Measurements from ENCODE around the gene LRRN1. TPM values are rescaled to one million over a fixed set of nuclear protein-coding genes. Genes with fewer than 3 reads are reported as not detected.

Gene LRRN1
- polyA plus RNA-seq, 1 donor from 2014 or later = 24.5 TPM

DNA sequence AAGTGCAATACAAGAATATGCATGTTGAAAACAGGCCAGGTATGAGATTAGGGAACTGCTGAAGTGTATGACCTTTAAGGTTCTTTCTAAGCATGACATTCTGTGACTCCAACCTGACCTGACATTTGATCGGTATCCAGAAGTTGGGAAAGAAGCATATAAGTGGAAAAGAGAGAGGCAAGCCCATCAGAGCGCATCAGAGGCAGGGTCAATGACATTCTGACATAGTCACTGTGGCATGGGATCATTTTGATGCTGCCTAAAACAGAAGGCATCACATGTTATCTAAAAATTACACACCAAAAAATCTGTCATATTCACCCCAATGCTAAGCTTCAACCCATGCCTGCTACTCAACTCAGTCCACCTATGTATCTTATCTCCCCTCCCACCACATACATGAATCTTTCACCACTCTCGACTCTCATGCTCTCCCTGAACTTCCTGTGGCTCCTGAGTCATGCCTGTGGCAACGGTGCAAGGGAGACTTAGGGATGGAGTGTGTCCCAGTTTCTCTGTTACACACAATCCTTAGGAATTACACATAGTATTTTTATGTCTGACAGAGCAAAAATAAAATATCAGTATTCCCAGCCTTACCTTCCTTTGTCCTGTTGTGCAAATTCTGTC, 20.5 kb upstream of the LRRN1 start:
- Histone ChIP-seq H2AFZ (ENCODE audit: low read depth, low read length) (no peak overlapping the region), H3K4me3 (ENCODE audit: low read length) (no peak overlapping the region), H3K27ac (ENCODE audit: low read length) (no peak overlapping the region), H3K9me2 (ENCODE audit: insufficient read depth, low read length) (no peaks in the 10 kb centered on the region), H4K20me1 (ENCODE audit: insufficient read depth) (no peaks in the 10 kb centered on the region), H3K9ac (ENCODE audit: low read length) (no peak overlapping the region), H3K4me2 (ENCODE audit: low read length) (no peak overlapping the region), H3K9me3 (ENCODE audit: low read length) (peaks cover 8% of the 10 kb centered on the region), H3K27me3 (ENCODE audit: insufficient read depth, low read depth, low read length) (no peaks in the 10 kb centered on the region), H3K36me3 (ENCODE audit: insufficient read depth, low read length) (no peaks in the 10 kb centered on the region), H3K79me2 (replicated peaks; ENCODE audit: insufficient read depth, low read length) (no peaks in the 10 kb centered on the region), H3F3A (ENCODE audit: insufficient read depth, low read length, poor library complexity, severe bottlenecking) (no peaks in the 10 kb centered on the region)
- no peak for TF ChIP-seq MXI1 (conservative IDR thresholded peaks at IDR 0.05; ENCODE audit: poor library complexity, severe bottlenecking)
- TF ChIP-seq TAF1 (IDR thresholded peaks at IDR 0.05; ENCODE audit: low read depth) = no peak
- no peak for TF ChIP-seq EP300 (conservative IDR thresholded peaks at IDR 0.05; ENCODE audit: poor library complexity, severe bottlenecking)
- TF ChIP-seq RAD21 (conservative IDR thresholded peaks at IDR 0.05) = no peak
- no peak for TF ChIP-seq EZH2 (IDR thresholded peaks at IDR 0.05; ENCODE audit: borderline replicate concordance, insufficient read depth, low read length, poor library complexity, severe bottlenecking)
- TF ChIP-seq, protein P1, sequence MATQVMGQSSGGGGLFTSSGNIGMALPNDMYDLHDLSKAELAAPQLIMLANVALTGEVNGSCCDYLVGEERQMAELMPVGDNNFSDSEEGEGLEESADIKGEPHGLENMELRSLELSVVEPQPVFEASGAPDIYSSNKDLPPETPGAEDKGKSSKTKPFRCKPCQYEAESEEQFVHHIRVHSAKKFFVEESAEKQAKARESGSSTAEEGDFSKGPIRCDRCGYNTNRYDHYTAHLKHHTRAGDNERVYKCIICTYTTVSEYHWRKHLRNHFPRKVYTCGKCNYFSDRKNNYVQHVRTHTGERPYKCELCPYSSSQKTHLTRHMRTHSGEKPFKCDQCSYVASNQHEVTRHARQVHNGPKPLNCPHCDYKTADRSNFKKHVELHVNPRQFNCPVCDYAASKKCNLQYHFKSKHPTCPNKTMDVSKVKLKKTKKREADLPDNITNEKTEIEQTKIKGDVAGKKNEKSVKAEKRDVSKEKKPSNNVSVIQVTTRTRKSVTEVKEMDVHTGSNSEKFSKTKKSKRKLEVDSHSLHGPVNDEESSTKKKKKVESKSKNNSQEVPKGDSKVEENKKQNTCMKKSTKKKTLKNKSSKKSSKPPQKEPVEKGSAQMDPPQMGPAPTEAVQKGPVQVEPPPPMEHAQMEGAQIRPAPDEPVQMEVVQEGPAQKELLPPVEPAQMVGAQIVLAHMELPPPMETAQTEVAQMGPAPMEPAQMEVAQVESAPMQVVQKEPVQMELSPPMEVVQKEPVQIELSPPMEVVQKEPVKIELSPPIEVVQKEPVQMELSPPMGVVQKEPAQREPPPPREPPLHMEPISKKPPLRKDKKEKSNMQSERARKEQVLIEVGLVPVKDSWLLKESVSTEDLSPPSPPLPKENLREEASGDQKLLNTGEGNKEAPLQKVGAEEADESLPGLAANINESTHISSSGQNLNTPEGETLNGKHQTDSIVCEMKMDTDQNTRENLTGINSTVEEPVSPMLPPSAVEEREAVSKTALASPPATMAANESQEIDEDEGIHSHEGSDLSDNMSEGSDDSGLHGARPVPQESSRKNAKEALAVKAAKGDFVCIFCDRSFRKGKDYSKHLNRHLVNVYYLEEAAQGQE (IDR thresholded peaks at IDR 0.05; ENCODE audit: borderline replicate concordance) = no peak
- no peak for TF ChIP-seq POLR2AphosphoS5 (IDR thresholded peaks at IDR 0.05)
- TF ChIP-seq, protein P2, sequence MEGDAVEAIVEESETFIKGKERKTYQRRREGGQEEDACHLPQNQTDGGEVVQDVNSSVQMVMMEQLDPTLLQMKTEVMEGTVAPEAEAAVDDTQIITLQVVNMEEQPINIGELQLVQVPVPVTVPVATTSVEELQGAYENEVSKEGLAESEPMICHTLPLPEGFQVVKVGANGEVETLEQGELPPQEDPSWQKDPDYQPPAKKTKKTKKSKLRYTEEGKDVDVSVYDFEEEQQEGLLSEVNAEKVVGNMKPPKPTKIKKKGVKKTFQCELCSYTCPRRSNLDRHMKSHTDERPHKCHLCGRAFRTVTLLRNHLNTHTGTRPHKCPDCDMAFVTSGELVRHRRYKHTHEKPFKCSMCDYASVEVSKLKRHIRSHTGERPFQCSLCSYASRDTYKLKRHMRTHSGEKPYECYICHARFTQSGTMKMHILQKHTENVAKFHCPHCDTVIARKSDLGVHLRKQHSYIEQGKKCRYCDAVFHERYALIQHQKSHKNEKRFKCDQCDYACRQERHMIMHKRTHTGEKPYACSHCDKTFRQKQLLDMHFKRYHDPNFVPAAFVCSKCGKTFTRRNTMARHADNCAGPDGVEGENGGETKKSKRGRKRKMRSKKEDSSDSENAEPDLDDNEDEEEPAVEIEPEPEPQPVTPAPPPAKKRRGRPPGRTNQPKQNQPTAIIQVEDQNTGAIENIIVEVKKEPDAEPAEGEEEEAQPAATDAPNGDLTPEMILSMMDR (IDR thresholded peaks at IDR 0.05; ENCODE audit: poor library complexity, severe bottlenecking) = no peak
- TF ChIP-seq SMC3 (conservative IDR thresholded peaks at IDR 0.05; ENCODE audit: poor library complexity) = no peak

DNA sequence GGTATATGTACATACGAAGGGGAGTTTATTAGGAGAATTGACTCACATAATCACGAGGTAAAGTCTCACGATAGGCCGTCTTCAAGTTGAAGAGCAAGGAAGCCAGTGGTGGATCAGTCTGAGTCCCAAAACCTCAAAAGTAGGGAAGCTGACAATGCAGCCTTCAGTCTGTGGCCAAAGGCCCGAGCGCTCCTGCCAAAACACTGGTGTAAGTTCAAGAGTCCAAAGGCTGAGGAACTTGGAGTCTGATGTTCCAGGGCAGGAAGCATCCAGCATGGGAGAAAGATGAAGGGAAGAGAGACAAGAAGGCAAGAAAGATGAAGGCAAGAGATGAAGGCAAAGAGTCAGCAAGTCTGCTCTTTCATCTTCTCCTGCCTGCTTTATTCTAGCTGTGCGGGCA, 16.8 kb upstream of the LRRN1 start:
- H3K4me3 ChIP-seq (ENCODE audit: low read length) = no peak overlapping the region
- TF ChIP-seq, protein P2 (IDR thresholded peaks at IDR 0.05; ENCODE audit: poor library complexity, severe bottlenecking) = no peak
- no peak for TF ChIP-seq SMC3 (conservative IDR thresholded peaks at IDR 0.05; ENCODE audit: poor library complexity)
- TF ChIP-seq MXI1 (conservative IDR thresholded peaks at IDR 0.05; ENCODE audit: poor library complexity, severe bottlenecking) = no peak
- no peak for TF ChIP-seq EP300 (conservative IDR thresholded peaks at IDR 0.05; ENCODE audit: poor library complexity, severe bottlenecking)
- no peak for TF ChIP-seq EZH2 (IDR thresholded peaks at IDR 0.05; ENCODE audit: borderline replicate concordance, insufficient read depth, low read length, poor library complexity, severe bottlenecking)
- TF ChIP-seq RAD21 (conservative IDR thresholded peaks at IDR 0.05) = no peak
- TF ChIP-seq POLR2AphosphoS5 (IDR thresholded peaks at IDR 0.05) = no peak
- no peaks in the 10 kb centered on the region for H3K36me3 ChIP-seq (ENCODE audit: insufficient read depth, low read length)
- no peak overlapping the region for H2AFZ ChIP-seq (ENCODE audit: low read depth, low read length)
- no peaks in the 10 kb centered on the region for H3K27me3 ChIP-seq (ENCODE audit: insufficient read depth, low read depth, low read length)
- no peaks in the 10 kb centered on the region for H3K9me3 ChIP-seq (ENCODE audit: low read length)
- no peaks in the 10 kb centered on the region for H3K9me2 ChIP-seq (ENCODE audit: insufficient read depth, low read length)
- no peaks in the 10 kb centered on the region for H3F3A ChIP-seq (ENCODE audit: insufficient read depth, low read length, poor library complexity, severe bottlenecking)
- H4K20me1 ChIP-seq (ENCODE audit: insufficient read depth) = no peaks in the 10 kb centered on the region
- no peaks in the 10 kb centered on the region for H3K79me2 ChIP-seq (replicated peaks; ENCODE audit: insufficient read depth, low read length)
- H3K27ac ChIP-seq (ENCODE audit: low read length) = no peak overlapping the region
- H3K4me2 ChIP-seq (ENCODE audit: low read length) = no peak overlapping the region
- no peak overlapping the region for H3K9ac ChIP-seq (ENCODE audit: low read length)

All from neural cell (in vitro differentiated cells).